ENCODE results near the gene LRRC4C. TPM values are rescaled to one million over a fixed set of nuclear protein-coding genes. Genes with fewer than 3 reads are reported as not detected.

Gene LRRC4C
- total and polyA plus RNA-seq, 10 of the 15 experiments (the other 5 are each of a cell fraction or from before 2014, with no cell fraction given), result 1.5 TPM; not detected in 9

DNA sequence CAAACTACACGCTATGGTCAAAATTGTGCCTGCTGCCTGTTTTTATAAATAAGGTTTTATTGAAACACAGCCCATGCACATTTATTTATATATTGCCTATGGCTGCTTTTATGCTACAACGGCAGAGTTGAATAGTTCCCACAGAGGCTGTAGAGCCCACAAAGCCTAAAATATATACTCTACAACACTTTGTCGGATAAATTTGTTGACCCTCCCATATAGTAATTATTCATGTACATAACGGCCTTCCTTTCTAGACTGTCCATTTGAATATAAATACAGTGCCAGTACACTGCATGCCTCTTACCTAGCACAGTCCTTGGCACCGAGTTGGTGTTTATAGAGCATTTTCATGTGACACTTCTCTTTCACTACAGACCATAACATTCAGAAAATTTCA is 314.0 kb downstream of the LRRC4C start:
- no peak for ATAC-seq
- H3K9ac ChIP-seq (ENCODE audit: control insufficient read depth, insufficient read depth, low read length), result no peak overlapping the region
- H3K4me3 ChIP-seq, result no peak overlapping the region
- ChIA-PET SMC1A (ENCODE audit: uncharacterized antibody, unreplicated experiment) (no interaction called here), RAD21 (ENCODE audit: unreplicated experiment) (interaction anchor here (0.6 kb wide), 1 partner anchor 10 kb away, joined by 3 read pairs; no protein-coding TSS in a partner anchor), CTCF (no interaction called here), POLR2A (no interaction called here)
- in situ Hi-C loops (cut with MboI), result no loop called here
- no peak for FAIRE-seq
- TF ChIP-seq ASH2L (IDR thresholded peaks at IDR 0.05; ENCODE audit: borderline replicate concordance, low read depth) (no peak), STAT1 (conservative IDR thresholded peaks at IDR 0.05) (no peak), JUND (IDR thresholded peaks at IDR 0.05; ENCODE audit: low read depth, low read length) (no peak), CREM (IDR thresholded peaks at IDR 0.05; ENCODE audit: low read depth) (no peak), SIX5 (IDR thresholded peaks at IDR 0.05; ENCODE audit: low read depth, low read length, severe bottlenecking) (no peak), TCF3 (IDR thresholded peaks at IDR 0.05; ENCODE audit: borderline replicate concordance, insufficient read depth, low read depth, low read length) (no peak), BHLHE40 (IDR thresholded peaks at IDR 0.05; ENCODE audit: borderline replicate concordance in 1 of 2, low read depth in 2 of 2, low read length in 1 of 2) (no peak), SPI1 (IDR thresholded peaks at IDR 0.05; ENCODE audit: borderline replicate concordance, insufficient read depth, low read depth, low read length) (no peak), CHD2 (IDR thresholded peaks at IDR 0.05; ENCODE audit: borderline replicate concordance, low read depth, low read length) (no peak), FOXM1 (IDR thresholded peaks at IDR 0.05; ENCODE audit: low read depth, low read length) (no peak), SP1 (IDR thresholded peaks at IDR 0.05; ENCODE audit: low read depth, low read length) (no peak), DPF2 (IDR thresholded peaks at IDR 0.05) (no peak), TAF1 (IDR thresholded peaks at IDR 0.05; ENCODE audit: borderline replicate concordance, low read depth, low read length) (no peak), TCF12 (IDR thresholded peaks at IDR 0.05; ENCODE audit: low read depth, low read length) (no peak), HCFC1 (IDR thresholded peaks at IDR 0.05; ENCODE audit: low read length) (no peak), MTA3 (IDR thresholded peaks at IDR 0.05; ENCODE audit: borderline replicate concordance, low read length) (no peak)
- TF ChIP-seq, protein P1, sequence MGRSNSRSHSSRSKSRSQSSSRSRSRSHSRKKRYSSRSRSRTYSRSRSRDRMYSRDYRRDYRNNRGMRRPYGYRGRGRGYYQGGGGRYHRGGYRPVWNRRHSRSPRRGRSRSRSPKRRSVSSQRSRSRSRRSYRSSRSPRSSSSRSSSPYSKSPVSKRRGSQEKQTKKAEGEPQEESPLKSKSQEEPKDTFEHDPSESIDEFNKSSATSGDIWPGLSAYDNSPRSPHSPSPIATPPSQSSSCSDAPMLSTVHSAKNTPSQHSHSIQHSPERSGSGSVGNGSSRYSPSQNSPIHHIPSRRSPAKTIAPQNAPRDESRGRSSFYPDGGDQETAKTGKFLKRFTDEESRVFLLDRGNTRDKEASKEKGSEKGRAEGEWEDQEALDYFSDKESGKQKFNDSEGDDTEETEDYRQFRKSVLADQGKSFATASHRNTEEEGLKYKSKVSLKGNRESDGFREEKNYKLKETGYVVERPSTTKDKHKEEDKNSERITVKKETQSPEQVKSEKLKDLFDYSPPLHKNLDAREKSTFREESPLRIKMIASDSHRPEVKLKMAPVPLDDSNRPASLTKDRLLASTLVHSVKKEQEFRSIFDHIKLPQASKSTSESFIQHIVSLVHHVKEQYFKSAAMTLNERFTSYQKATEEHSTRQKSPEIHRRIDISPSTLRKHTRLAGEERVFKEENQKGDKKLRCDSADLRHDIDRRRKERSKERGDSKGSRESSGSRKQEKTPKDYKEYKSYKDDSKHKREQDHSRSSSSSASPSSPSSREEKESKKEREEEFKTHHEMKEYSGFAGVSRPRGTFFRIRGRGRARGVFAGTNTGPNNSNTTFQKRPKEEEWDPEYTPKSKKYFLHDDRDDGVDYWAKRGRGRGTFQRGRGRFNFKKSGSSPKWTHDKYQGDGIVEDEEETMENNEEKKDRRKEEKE (IDR thresholded peaks at IDR 0.05), result no peak
- TF ChIP-seq, protein P2, sequence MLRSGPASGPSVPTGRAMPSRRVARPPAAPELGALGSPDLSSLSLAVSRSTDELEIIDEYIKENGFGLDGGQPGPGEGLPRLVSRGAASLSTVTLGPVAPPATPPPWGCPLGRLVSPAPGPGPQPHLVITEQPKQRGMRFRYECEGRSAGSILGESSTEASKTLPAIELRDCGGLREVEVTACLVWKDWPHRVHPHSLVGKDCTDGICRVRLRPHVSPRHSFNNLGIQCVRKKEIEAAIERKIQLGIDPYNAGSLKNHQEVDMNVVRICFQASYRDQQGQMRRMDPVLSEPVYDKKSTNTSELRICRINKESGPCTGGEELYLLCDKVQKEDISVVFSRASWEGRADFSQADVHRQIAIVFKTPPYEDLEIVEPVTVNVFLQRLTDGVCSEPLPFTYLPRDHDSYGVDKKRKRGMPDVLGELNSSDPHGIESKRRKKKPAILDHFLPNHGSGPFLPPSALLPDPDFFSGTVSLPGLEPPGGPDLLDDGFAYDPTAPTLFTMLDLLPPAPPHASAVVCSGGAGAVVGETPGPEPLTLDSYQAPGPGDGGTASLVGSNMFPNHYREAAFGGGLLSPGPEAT (IDR thresholded peaks at IDR 0.05; ENCODE audit: low read depth), result no peak
- TF ChIP-seq, protein P3, sequence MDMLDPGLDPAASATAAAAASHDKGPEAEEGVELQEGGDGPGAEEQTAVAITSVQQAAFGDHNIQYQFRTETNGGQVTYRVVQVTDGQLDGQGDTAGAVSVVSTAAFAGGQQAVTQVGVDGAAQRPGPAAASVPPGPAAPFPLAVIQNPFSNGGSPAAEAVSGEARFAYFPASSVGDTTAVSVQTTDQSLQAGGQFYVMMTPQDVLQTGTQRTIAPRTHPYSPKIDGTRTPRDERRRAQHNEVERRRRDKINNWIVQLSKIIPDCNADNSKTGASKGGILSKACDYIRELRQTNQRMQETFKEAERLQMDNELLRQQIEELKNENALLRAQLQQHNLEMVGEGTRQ (IDR thresholded peaks at IDR 0.05; ENCODE audit: borderline replicate concordance, low read depth, low read length), result no peak
- no peaks in the 10 kb centered on the region for H4K20me1 ChIP-seq (ENCODE audit: control insufficient read depth, insufficient read depth)
- no TSS peak for BruUV-seq (replicated peaks)
- no peaks in the 10 kb centered on the region for H3K27me3 ChIP-seq (replicated peaks in 1 of 2; ENCODE audit: control insufficient read depth in 2 of 2, insufficient read depth in 2 of 2, low read length in 1 of 2)
- no peaks in the 10 kb centered on the region for H3K4me1 ChIP-seq (ENCODE audit: control insufficient read depth, insufficient read depth, low read length)
- H3K4me2 ChIP-seq (ENCODE audit: control insufficient read depth, insufficient read depth), result no peak overlapping the region
- intact Hi-C loops (cut with micrococcal nuclease; ENCODE audit: unreplicated experiment), result no loop called here
- 52% methylated on average over 5 of the region's 5 CpGs for WGBS (ENCODE audit: insufficient coverage, insufficient replicate concordance, low lambda C conversion rate, missing lambda C conversion rate)
- H2AFZ ChIP-seq (ENCODE audit: control insufficient read depth, low read depth, low read length), result no peak overlapping the region
- no peak overlapping the region for H3K27ac ChIP-seq (ENCODE audit: control insufficient read depth, insufficient read depth)
- H3K36me3 ChIP-seq (ENCODE audit: control insufficient read depth in 2 of 2, insufficient read depth in 2 of 2, low read length in 1 of 2), result no peaks in the 10 kb centered on the region
- H3K79me2 ChIP-seq (ENCODE audit: control insufficient read depth, insufficient read depth, low read length), result no peaks in the 10 kb centered on the region
- H3K9me3 ChIP-seq (replicated peaks; ENCODE audit: control insufficient read depth, insufficient read depth, low read length), result no peaks in the 10 kb centered on the region
- no peak for DNase-seq (ENCODE audit: low read depth, low spot score)
